ENCODE measurements around the gene AK9.
"Not testable (repeated sequence)": the region's sequence is repeated elsewhere in the genome, so short reads cannot be mapped to it uniquely, and the experiment has no call there.

The AK9 gene

GRCh38 chr6:109687271-109687761, 3.7 kb downstream of the AK9 start:
- no peak overlapping the region for H3K27ac ChIP-seq
- no peak overlapping the region for H3K9ac ChIP-seq (ENCODE audit: insufficient read length)
- TF ChIP-seq FOXP2 (optimal IDR thresholded peaks at IDR 0.05; ENCODE audit: control extremely low read depth, extremely low read length, insufficient read depth) = no peak
- no peak for TF ChIP-seq EZH2 (IDR thresholded peaks at IDR 0.05)
- no peak for TF ChIP-seq POLR2AphosphoS5 (IDR thresholded peaks at IDR 0.05; ENCODE audit: borderline replicate concordance, low read depth, low read length)
- no peak overlapping the region for H3K4me3 ChIP-seq
- no peaks in the 10 kb centered on the region for H3K36me3 ChIP-seq (ENCODE audit: insufficient read depth, low read length)
- DNase-seq (ENCODE audit: low read depth, low spot score) = no peak
- no peaks in the 10 kb centered on the region for H3K9me3 ChIP-seq (ENCODE audit: low read depth, low read length)

- Histone ChIP-seq H3K9me3 (ENCODE audit: low read depth, low read length) (no peaks in the 10 kb centered on the region), H3K27ac (no peak overlapping the region), H3K9ac (ENCODE audit: insufficient read length) (no peak overlapping the region), H3K36me3 (ENCODE audit: insufficient read depth, low read length) (no peaks in the 10 kb centered on the region), H3K4me3 (no peak overlapping the region)
- TF ChIP-seq POLR2AphosphoS5 (IDR thresholded peaks at IDR 0.05; ENCODE audit: borderline replicate concordance, low read depth, low read length) (no peak), FOXP2 (optimal IDR thresholded peaks at IDR 0.05; ENCODE audit: control extremely low read depth, extremely low read length, insufficient read depth) (no peak), EZH2 (IDR thresholded peaks at IDR 0.05) (no peak)
- no peak for DNase-seq (ENCODE audit: low read depth, low spot score)
These were observed 4.3 kb downstream of the AK9 start for GRCh38 chr6:109686566-109687265.

- not testable (repeated sequence) for H3K4me3 ChIP-seq; DNase-seq (ENCODE audit: low read depth, low spot score); H3K9ac ChIP-seq (ENCODE audit: insufficient read length); H3K27ac ChIP-seq; H3K36me3 ChIP-seq (ENCODE audit: insufficient read depth, low read length); H3K9me3 ChIP-seq (ENCODE audit: low read depth, low read length)
These were observed 12.1 kb downstream of the AK9 start for GRCh38 chr6:109678661-109679505.

- H3K36me3 ChIP-seq (ENCODE audit: insufficient read depth, low read length) = no peaks in the 10 kb centered on the region
- DNase-seq (ENCODE audit: low read depth, low spot score) = no peak
- no peaks in the 10 kb centered on the region for H3K9me3 ChIP-seq (ENCODE audit: low read depth, low read length)
- TF ChIP-seq POLR2AphosphoS5 (IDR thresholded peaks at IDR 0.05; ENCODE audit: borderline replicate concordance, low read depth, low read length) = no peak
- no peak for TF ChIP-seq FOXP2 (optimal IDR thresholded peaks at IDR 0.05; ENCODE audit: control extremely low read depth, extremely low read length, insufficient read depth)
- TF ChIP-seq EZH2 (IDR thresholded peaks at IDR 0.05) = no peak
- H3K27ac ChIP-seq = no peak overlapping the region
- no peak overlapping the region for H3K9ac ChIP-seq (ENCODE audit: insufficient read length)
- H3K4me3 ChIP-seq = no peak overlapping the region
These were observed 12.8 kb downstream of the AK9 start for GRCh38 chr6:109678240-109678639.

GRCh38 chr6:109676724-109677123, 14.3 kb downstream of the AK9 start:
- Histone ChIP-seq H3K9me3 (ENCODE audit: low read depth, low read length) (no peaks in the 10 kb centered on the region), H3K4me3 (no peak overlapping the region), H3K27ac (no peak overlapping the region), H3K9ac (ENCODE audit: insufficient read length) (no peak overlapping the region), H3K36me3 (ENCODE audit: insufficient read depth, low read length) (no peaks in the 10 kb centered on the region)
- no peak for DNase-seq (ENCODE audit: low read depth, low spot score)
- no peak for TF ChIP-seq POLR2AphosphoS5 (IDR thresholded peaks at IDR 0.05; ENCODE audit: borderline replicate concordance, low read depth, low read length)
- TF ChIP-seq FOXP2 (optimal IDR thresholded peaks at IDR 0.05; ENCODE audit: control extremely low read depth, extremely low read length, insufficient read depth) = no peak
- TF ChIP-seq EZH2 (IDR thresholded peaks at IDR 0.05) = no peak

GRCh38 chr6:109672839-109673238, 18.2 kb downstream of the AK9 start:
- no peak for DNase-seq (ENCODE audit: low read depth, low spot score)
- no peak overlapping the region for H3K4me3 ChIP-seq
- H3K9ac ChIP-seq (ENCODE audit: insufficient read length) = no peak overlapping the region
- no peaks in the 10 kb centered on the region for H3K9me3 ChIP-seq (ENCODE audit: low read depth, low read length)
- H3K36me3 ChIP-seq (ENCODE audit: insufficient read depth, low read length) = no peaks in the 10 kb centered on the region
- H3K27ac ChIP-seq = no peak overlapping the region
- no peak for TF ChIP-seq EZH2 (IDR thresholded peaks at IDR 0.05)
- no peak for TF ChIP-seq POLR2AphosphoS5 (IDR thresholded peaks at IDR 0.05; ENCODE audit: borderline replicate concordance, low read depth, low read length)
- TF ChIP-seq FOXP2 (optimal IDR thresholded peaks at IDR 0.05; ENCODE audit: control extremely low read depth, extremely low read length, insufficient read depth) = no peak

GRCh38 chr6:109672175-109672574, 18.8 kb downstream of the AK9 start:
- no peak overlapping the region for H3K4me3 ChIP-seq
- no peak for TF ChIP-seq POLR2AphosphoS5 (IDR thresholded peaks at IDR 0.05; ENCODE audit: borderline replicate concordance, low read depth, low read length)
- no peak for TF ChIP-seq EZH2 (IDR thresholded peaks at IDR 0.05)
- TF ChIP-seq FOXP2 (optimal IDR thresholded peaks at IDR 0.05; ENCODE audit: control extremely low read depth, extremely low read length, insufficient read depth) = no peak
- no peak overlapping the region for H3K27ac ChIP-seq
- no peaks in the 10 kb centered on the region for H3K36me3 ChIP-seq (ENCODE audit: insufficient read depth, low read length)
- no peak overlapping the region for H3K9ac ChIP-seq (ENCODE audit: insufficient read length)
- H3K9me3 ChIP-seq (ENCODE audit: low read depth, low read length) = no peaks in the 10 kb centered on the region
- no peak for DNase-seq (ENCODE audit: low read depth, low spot score)

GRCh38 chr6:109671733-109672132, 19.3 kb downstream of the AK9 start:
- H3K27ac ChIP-seq = no peak overlapping the region
- TF ChIP-seq POLR2AphosphoS5 (IDR thresholded peaks at IDR 0.05; ENCODE audit: borderline replicate concordance, low read depth, low read length) (no peak), EZH2 (IDR thresholded peaks at IDR 0.05) (no peak), FOXP2 (optimal IDR thresholded peaks at IDR 0.05; ENCODE audit: control extremely low read depth, extremely low read length, insufficient read depth) (no peak)
- no peak overlapping the region for H3K4me3 ChIP-seq
- no peak overlapping the region for H3K9ac ChIP-seq (ENCODE audit: insufficient read length)
- DNase-seq (ENCODE audit: low read depth, low spot score) = no peak
- H3K36me3 ChIP-seq (ENCODE audit: insufficient read depth, low read length) = no peaks in the 10 kb centered on the region
- H3K9me3 ChIP-seq (ENCODE audit: low read depth, low read length) = no peaks in the 10 kb centered on the region

All from SK-N-MC (cell line).